ENCODE measurements around the gene HAUS3. TPM values are rescaled to one million over a fixed set of nuclear protein-coding genes. Genes with fewer than 3 reads are reported as not detected.

Gene HAUS3
- total and polyA plus RNA-seq, 2 of the 13 experiments (the other 11 are each of a cell fraction or from before 2014, with no cell fraction given): 3.9 to 12.6 TPM

DNA sequence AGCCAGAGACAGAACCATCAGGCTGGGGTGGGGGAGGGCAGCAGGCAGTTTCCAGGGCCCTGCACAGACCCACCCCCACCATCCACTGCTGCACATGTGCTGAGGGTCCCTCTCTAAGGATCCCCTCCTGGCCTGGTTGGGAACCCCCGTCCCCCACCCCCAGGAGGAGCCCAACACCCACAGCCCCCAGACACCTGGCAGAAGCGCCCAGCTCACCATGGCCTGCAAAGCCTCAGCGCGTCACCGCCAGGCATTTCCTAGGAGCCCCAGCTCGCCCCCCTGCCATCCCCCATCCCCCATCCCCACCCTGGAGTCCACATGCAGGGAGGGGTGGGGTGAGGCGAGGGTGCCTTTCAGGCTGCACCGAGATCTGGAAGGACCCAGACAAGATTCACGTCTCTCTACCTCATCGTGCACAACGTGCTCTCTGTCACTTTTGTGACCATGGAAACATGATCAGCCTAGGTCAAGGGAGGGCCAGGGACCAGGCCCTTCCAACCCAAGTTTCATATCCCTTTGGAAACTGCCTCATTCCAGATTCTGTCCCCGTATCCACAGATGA is 10.7 kb upstream of the HAUS3 start:
- in situ Hi-C loops (cut with HindIII; ENCODE audit: extremely low pct_ligation_motif_present, low pct_unique_long_range_greater_than_20kb) (no loop called here), intact Hi-C loops (cut with micrococcal nuclease; ENCODE audit: unreplicated experiment) (no loop called here)
- Histone ChIP-seq H3K4me1 (ENCODE audit: insufficient read depth, low read length) (no peaks in the 10 kb centered on the region), H3K27me3 (ENCODE audit: control insufficient read depth in 1 of 2, insufficient read depth in 2 of 2, low read length in 2 of 2) (no peaks in the 10 kb centered on the region), H3K4me3 (replicated peaks in 1 of 3; ENCODE audit: insufficient read depth in 1 of 3, low read depth in 2 of 3, low read length in 3 of 3) (no peak overlapping the region), H2AFZ (ENCODE audit: low read length) (no peak overlapping the region), H4K20me1 (ENCODE audit: insufficient read depth, low read length) (no peaks in the 10 kb centered on the region), H3K4me2 (ENCODE audit: low read depth, low read length) (no peak overlapping the region), H3K9ac (ENCODE audit: insufficient read depth, low read depth, low read length) (no peak overlapping the region), H3K36me3 (replicated peaks in 1 of 2; ENCODE audit: control insufficient read depth in 1 of 2, insufficient read depth in 2 of 2, low read length in 2 of 2) (peaks cover 11 to 14% of the 10 kb centered on the region in 2 experiments; a peak in 4 of 5 replicates), H3K9me3 (ENCODE audit: low read length) (no peaks in the 10 kb centered on the region), H3K27ac (ENCODE audit: extremely low read length, insufficient read depth, low read length) (no peak overlapping the region), H3K79me2 (ENCODE audit: insufficient read depth, low read length) (no peaks in the 10 kb centered on the region)
- POLR2A ChIA-PET: no interaction called here
- 94% methylated on average over 11 of the region's 12 CpGs for WGBS (ENCODE audit: low lambda C conversion rate)
- no peak for DNase-seq (ENCODE audit: low spot score)
- no peak for FAIRE-seq
- no peak for ATAC-seq
- no TSS peak for BruUV-seq (replicated peaks)
- CTCF ChIA-PET (ENCODE audit: low intra/inter-chr PET ratio, low total read pairs): no interaction called here
- TF ChIP-seq, protein P1, sequence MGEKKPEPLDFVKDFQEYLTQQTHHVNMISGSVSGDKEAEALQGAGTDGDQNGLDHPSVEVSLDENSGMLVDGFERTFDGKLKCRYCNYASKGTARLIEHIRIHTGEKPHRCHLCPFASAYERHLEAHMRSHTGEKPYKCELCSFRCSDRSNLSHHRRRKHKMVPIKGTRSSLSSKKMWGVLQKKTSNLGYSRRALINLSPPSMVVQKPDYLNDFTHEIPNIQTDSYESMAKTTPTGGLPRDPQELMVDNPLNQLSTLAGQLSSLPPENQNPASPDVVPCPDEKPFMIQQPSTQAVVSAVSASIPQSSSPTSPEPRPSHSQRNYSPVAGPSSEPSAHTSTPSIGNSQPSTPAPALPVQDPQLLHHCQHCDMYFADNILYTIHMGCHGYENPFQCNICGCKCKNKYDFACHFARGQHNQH (CRISPR knock-in tag; IDR thresholded peaks at IDR 0.05): no peak
- TF ChIP-seq ATM (IDR thresholded peaks at IDR 0.05; ENCODE audit: borderline replicate concordance) (no peak), ZNF253 (CRISPR knock-in tag; IDR thresholded peaks at IDR 0.05; ENCODE audit: borderline replicate concordance) (no peak), ZBTB3 (CRISPR knock-in tag; IDR thresholded peaks at IDR 0.05; ENCODE audit: borderline replicate concordance, low read depth) (no peak), MIER3 (CRISPR knock-in tag; IDR thresholded peaks at IDR 0.05; ENCODE audit: borderline replicate concordance) (no peak), ZNF160 (CRISPR knock-in tag; IDR thresholded peaks at IDR 0.05) (no peak), ZNF501 (CRISPR knock-in tag; IDR thresholded peaks at IDR 0.05) (no peak), SP1 (IDR thresholded peaks at IDR 0.05) (no peak), SP1 (CRISPR knock-in tag; IDR thresholded peaks at IDR 0.05) (no peak), SIX4 (CRISPR knock-in tag; IDR thresholded peaks at IDR 0.05) (no peak), ZEB1 (IDR thresholded peaks at IDR 0.05; ENCODE audit: insufficient replicate concordance, low read depth) (no peak), ZNF124 (CRISPR knock-in tag; IDR thresholded peaks at IDR 0.05) (no peak), GTF3A (CRISPR knock-in tag; conservative IDR thresholded peaks at IDR 0.05) (no peak), CSRNP2 (CRISPR knock-in tag; conservative IDR thresholded peaks at IDR 0.05; ENCODE audit: low read depth) (no peak), KAT7 (CRISPR knock-in tag; IDR thresholded peaks at IDR 0.05; ENCODE audit: borderline replicate concordance) (no peak), SMAD3 (CRISPR knock-in tag; IDR thresholded peaks at IDR 0.05) (no peak), KLF15 (CRISPR knock-in tag; IDR thresholded peaks at IDR 0.05; ENCODE audit: borderline replicate concordance) (no peak), BCLAF1 (IDR thresholded peaks at IDR 0.05) (no peak)

Measured in HepG2 (cell line).